Bronchial epithelial cell (primary cell): ENCODE data around the gene MGMT. TPM values are rescaled to one million over a fixed set of nuclear protein-coding genes. Genes with fewer than 3 reads are reported as not detected.

Experiments used
- DNase-seq: peaks from one replicate; pipeline ENCODE4 v3.0.0-alpha.2; 2010; ENCODE audit warnings: low read depth
- FAIRE-seq: peaks from 2 replicates; lab custom pipeline; 2011; peaks lifted over from hg19 to GRCh38; lab: Jason Lieb, UNC
- H3K27me3 ChIP-seq: 2 replicates; pipeline ENCODE4 v1.5.1; 2011; ENCODE audit warnings: low read length; ENCODE audit not compliant: control insufficient read depth, insufficient read depth
- H3K36me3 ChIP-seq: 2 replicates; pipeline ENCODE4 v1.5.1; 2011; ENCODE audit warnings: low read length; ENCODE audit not compliant: control insufficient read depth, insufficient read depth
- H3K4me3 ChIP-seq: 2 replicates; pipeline ENCODE4 v1.5.1; 2011; ENCODE audit warnings: mild to moderate bottlenecking, low read depth, low read length, control low read depth
- CTCF ChIP-seq: IDR thresholded peaks from 2 replicates; pipeline ENCODE4 v1.5.1; 2011; ENCODE audit warnings: mild to moderate bottlenecking, moderate library complexity, low read length, control low read depth, inconsistent platforms; ENCODE audit not compliant: insufficient read depth, severe bottlenecking
- total RNA-seq: library from RNA; depleted of rRNA; stranded (reverse); fragments of >200 nt; gene quantifications from 2 replicates; pipeline ENCODE4 v1.2.1, GENCODE V29; 2014

Gene MGMT
- total RNA-seq, 1 donor from 2014 or later, result 19.7 TPM

DNA sequence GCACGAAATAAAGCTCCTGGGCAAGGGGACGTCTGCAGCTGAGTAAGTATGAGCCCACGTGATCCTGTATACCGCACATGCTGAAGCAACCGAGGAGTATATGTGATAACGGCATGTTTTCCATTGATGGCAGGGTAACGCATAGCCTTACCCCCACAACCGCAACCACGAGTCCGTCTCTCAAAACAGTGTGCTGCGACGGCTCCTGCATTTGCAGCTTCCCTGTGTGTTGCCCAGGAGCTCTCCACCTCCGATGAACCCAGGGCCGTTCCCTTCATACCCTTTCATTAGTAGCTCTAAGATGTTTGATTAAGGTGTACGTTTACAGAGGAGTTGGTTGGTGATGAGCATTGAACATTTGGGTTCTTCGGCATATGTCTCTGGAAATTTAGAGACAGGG is 69.3 kb downstream of the MGMT start:
- no peaks in the 10 kb centered on the region for H3K36me3 ChIP-seq
- TF ChIP-seq CTCF, result no peak
- no peak for FAIRE-seq
- no peaks in the 10 kb centered on the region for H3K27me3 ChIP-seq
- no peak overlapping the region for H3K4me3 ChIP-seq
- DNase-seq, result no peak

DNA sequence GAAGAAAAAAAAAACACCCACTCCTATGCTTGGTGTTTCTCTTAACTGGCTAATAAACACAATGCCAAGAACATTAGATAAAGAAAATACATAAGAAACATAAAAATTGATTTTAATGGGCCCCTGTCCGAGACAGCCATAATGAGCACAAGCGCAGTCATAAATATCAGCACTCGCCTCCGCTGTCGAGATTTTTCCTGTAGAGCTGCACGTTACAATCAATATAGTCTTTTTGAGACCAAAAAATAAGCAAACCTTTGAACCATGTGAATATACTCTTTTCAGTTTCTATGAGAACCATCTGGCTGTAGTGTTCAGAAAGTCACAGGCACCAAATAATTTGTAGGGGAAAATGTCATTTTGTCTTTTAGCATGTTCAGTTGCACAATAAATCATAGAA is 70.1 kb downstream of the MGMT start:
- no peak for TF ChIP-seq CTCF
- FAIRE-seq, result no peak
- H3K4me3 ChIP-seq, result no peak overlapping the region

GRCh38 chr10:129538236-129538635 is 71.2 kb downstream of the MGMT start:
- no peak for FAIRE-seq
- no peak for TF ChIP-seq CTCF

More for the DNA sequence above, 70.1 kb downstream of the MGMT start:
- no peak for DNase-seq
- no peaks in the 10 kb centered on the region for H3K36me3 ChIP-seq
- no peaks in the 10 kb centered on the region for H3K27me3 ChIP-seq

DNA sequence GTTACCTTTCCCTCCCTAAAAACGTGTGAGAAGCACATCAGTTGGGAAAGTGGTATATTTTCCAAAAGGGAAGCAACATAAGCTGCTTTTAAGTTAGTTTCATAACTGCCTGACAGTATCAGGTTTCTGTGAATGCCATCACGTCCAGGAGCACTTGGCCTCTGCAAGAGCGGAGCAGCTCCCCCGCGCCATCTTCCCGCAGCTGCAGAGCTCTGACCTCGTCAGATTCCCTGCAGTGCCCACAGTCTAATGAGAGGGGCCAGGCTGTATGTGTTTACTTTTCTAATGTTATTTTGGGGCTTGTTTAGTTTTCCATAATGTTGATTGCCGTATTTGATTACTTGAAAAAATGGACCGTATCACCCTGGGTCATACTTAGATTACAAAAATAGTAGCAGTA is 74.2 kb downstream of the MGMT start:
- DNase-seq (no peak), FAIRE-seq (no peak)
- no peak overlapping the region for H3K4me3 ChIP-seq

More at GRCh38 chr10:129538236-129538635, 71.2 kb downstream of the MGMT start:
- H3K4me3 ChIP-seq, result no peak overlapping the region
- H3K27me3 ChIP-seq, result no peaks in the 10 kb centered on the region
- no peaks in the 10 kb centered on the region for H3K36me3 ChIP-seq
- DNase-seq, result no peak

DNA sequence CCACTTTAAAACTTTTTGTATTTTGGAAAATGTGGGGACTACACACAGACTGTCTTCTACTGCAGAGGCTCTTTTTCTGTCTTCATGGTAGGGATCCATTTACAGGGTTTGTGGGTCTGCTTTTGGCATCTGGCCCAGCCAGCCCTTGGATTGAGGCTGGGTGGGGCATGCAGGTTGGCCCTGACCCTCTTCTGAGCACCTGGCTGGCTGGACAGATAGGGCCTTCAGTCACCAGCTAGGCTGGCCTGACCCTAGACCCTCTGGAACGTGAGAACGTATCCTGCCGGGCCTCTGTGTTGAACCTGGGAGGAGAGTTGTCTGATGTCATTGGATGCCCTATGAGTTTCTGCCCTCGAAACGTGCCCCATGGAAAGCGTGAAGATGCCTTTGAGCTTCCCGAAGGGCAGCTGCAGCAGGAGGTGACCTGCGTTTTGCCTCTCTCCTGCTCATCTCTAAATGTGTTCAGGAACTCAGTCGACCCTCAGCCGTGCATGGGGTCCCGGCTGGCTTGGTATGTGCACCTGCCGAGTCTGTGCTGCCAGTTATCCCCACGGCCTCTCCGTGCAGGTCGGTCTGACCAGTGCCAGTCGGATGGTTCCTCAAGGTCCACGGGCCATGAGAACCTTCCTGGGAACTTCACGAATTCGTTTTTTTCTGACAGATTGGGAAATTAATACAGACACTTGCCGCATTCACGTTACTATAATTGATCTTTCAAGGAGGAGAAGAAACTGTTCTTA is 74.9 kb downstream of the MGMT start:
- FAIRE-seq (no peak), DNase-seq (no peak)
- H3K4me3 ChIP-seq, result no peak overlapping the region
- TF ChIP-seq CTCF, result no peak
- H3K27me3 ChIP-seq, result no peaks in the 10 kb centered on the region
- H3K36me3 ChIP-seq, result no peaks in the 10 kb centered on the region

More for the DNA sequence above, 74.2 kb downstream of the MGMT start:
- TF ChIP-seq CTCF, result no peak
- Histone ChIP-seq H3K27me3 (no peaks in the 10 kb centered on the region), H3K36me3 (no peaks in the 10 kb centered on the region)

- no peak for FAIRE-seq
- H3K36me3 ChIP-seq, result no peaks in the 10 kb centered on the region
- H3K27me3 ChIP-seq, result no peaks in the 10 kb centered on the region
- DNase-seq, result no peak
- H3K4me3 ChIP-seq, result no peak overlapping the region
- no peak for TF ChIP-seq CTCF
Measured at GRCh38 chr10:129542589-129542988, 75.5 kb downstream of the MGMT start.
